Measurements from ENCODE around the gene USP13. TPM values are rescaled to one million over a fixed set of nuclear protein-coding genes. Genes with fewer than 3 reads are reported as not detected.

Gene USP13
- total and polyA plus RNA-seq, 5 donors from 2014 or later = 3.2 to 6.5 (median 3.7) TPM

- Mint-ChIP-seq H3K27ac (peak overlapping the region in 1 of 3 donors; percentile 88), H3K36me3 (peaks cover 5% of the 10 kb centered on the region), H3K9me3 (no peaks in the 10 kb centered on the region), H3K4me1 (peaks cover 34 to 50% (median 39%) of the 10 kb centered on the region in 4 donors), H3K4me3 (no peak overlapping the region), H3K27me3 (no peaks in the 10 kb centered on the region)
- no peak overlapping the region for H3K4me3 ChIP-seq (ENCODE audit: low read depth, low read length)
- H3K4me1 ChIP-seq (ENCODE audit: control insufficient read depth, insufficient read depth, low read length, poor library complexity, severe bottlenecking) = peaks cover 28% of the 10 kb centered on the region
- ATAC-seq (ENCODE audit: low read depth in 2 of 2) = no peak
- H3K27me3 ChIP-seq (ENCODE audit: control insufficient read depth, insufficient read depth, low read length) = no peaks in the 10 kb centered on the region
- no peak for DNase-seq
- no peaks in the 10 kb centered on the region for H3K9me3 ChIP-seq (ENCODE audit: control insufficient read depth in 2 of 2, low read length in 2 of 2)
- H3K27ac ChIP-seq (ENCODE audit: insufficient read depth, low read length, poor library complexity, severe bottlenecking) = peak overlapping the region; percentile 77
- H3K36me3 ChIP-seq (ENCODE audit: control insufficient read depth, insufficient read depth, low read length) = peaks cover 2% of the 10 kb centered on the region
Measured at GRCh38 chr3:179610066-179610465, 42.8 kb upstream of the USP13 start.

GRCh38 chr3:179613807-179614206 lies 39.0 kb upstream of the USP13 start:
- Histone ChIP-seq H3K27ac (ENCODE audit: insufficient read depth, low read length, poor library complexity, severe bottlenecking) (no peak overlapping the region), H3K4me1 (ENCODE audit: control insufficient read depth, insufficient read depth, low read length, poor library complexity, severe bottlenecking) (peaks cover 13% of the 10 kb centered on the region), H3K9me3 (ENCODE audit: control insufficient read depth in 2 of 2, low read length in 2 of 2) (no peaks in the 10 kb centered on the region), H3K36me3 (ENCODE audit: control insufficient read depth, insufficient read depth, low read length) (peaks cover 13% of the 10 kb centered on the region), H3K4me3 (ENCODE audit: low read depth, low read length) (no peak overlapping the region), H3K27me3 (ENCODE audit: control insufficient read depth, insufficient read depth, low read length) (no peaks in the 10 kb centered on the region)
- Mint-ChIP-seq H3K9me3 (no peaks in the 10 kb centered on the region), H3K36me3 (peaks cover 15% of the 10 kb centered on the region), H3K27ac (no peak overlapping the region), H3K27me3 (no peaks in the 10 kb centered on the region), H3K4me1 (peaks cover 15 to 25% (median 20%) of the 10 kb centered on the region in 4 donors), H3K4me3 (no peak overlapping the region)
- DNase-seq (no peak), ATAC-seq (ENCODE audit: low read depth in 2 of 2) (no peak)

GRCh38 chr3:179615458-179616173 lies 37.2 kb upstream of the USP13 start:
- DNase-seq = no peak
- no peak for ATAC-seq (ENCODE audit: low read depth in 2 of 2)
- Histone ChIP-seq H3K27ac (ENCODE audit: insufficient read depth, low read length, poor library complexity, severe bottlenecking) (no peak overlapping the region), H3K9me3 (ENCODE audit: control insufficient read depth in 2 of 2, low read length in 2 of 2) (no peaks in the 10 kb centered on the region), H3K36me3 (ENCODE audit: control insufficient read depth, insufficient read depth, low read length) (peaks cover 18% of the 10 kb centered on the region), H3K4me1 (ENCODE audit: control insufficient read depth, insufficient read depth, low read length, poor library complexity, severe bottlenecking) (no peaks in the 10 kb centered on the region), H3K4me3 (ENCODE audit: low read depth, low read length) (no peak overlapping the region), H3K27me3 (ENCODE audit: control insufficient read depth, insufficient read depth, low read length) (no peaks in the 10 kb centered on the region)
- H3K36me3 Mint-ChIP-seq = peaks cover 24% of the 10 kb centered on the region
- H3K4me1 Mint-ChIP-seq = peaks cover 9 to 13% (median 10%) of the 10 kb centered on the region in 4 donors
- H3K27me3 Mint-ChIP-seq = no peaks in the 10 kb centered on the region
- no peaks in the 10 kb centered on the region for H3K9me3 Mint-ChIP-seq
- no peak overlapping the region for H3K27ac Mint-ChIP-seq
- no peak overlapping the region for H3K4me3 Mint-ChIP-seq

GRCh38 chr3:179622023-179622422 lies 30.8 kb upstream of the USP13 start:
- DNase-seq (no peak), ATAC-seq (ENCODE audit: low read depth in 2 of 2) (no peak)
- peaks cover 39% of the 10 kb centered on the region for H3K36me3 Mint-ChIP-seq
- Histone ChIP-seq H3K36me3 (ENCODE audit: control insufficient read depth, insufficient read depth, low read length) (peaks cover 66% of the 10 kb centered on the region), H3K27me3 (ENCODE audit: control insufficient read depth, insufficient read depth, low read length) (no peaks in the 10 kb centered on the region), H3K4me1 (ENCODE audit: control insufficient read depth, insufficient read depth, low read length, poor library complexity, severe bottlenecking) (no peaks in the 10 kb centered on the region), H3K27ac (ENCODE audit: insufficient read depth, low read length, poor library complexity, severe bottlenecking) (no peak overlapping the region), H3K4me3 (ENCODE audit: low read depth, low read length) (no peak overlapping the region), H3K9me3 (ENCODE audit: control insufficient read depth in 2 of 2, low read length in 2 of 2) (no peaks in the 10 kb centered on the region)
- no peak overlapping the region for H3K27ac Mint-ChIP-seq
- no peaks in the 10 kb centered on the region for H3K9me3 Mint-ChIP-seq
- H3K4me1 Mint-ChIP-seq = peaks cover 0 to 7% (median 0%) of the 10 kb centered on the region in 4 donors
- H3K27me3 Mint-ChIP-seq = no peaks in the 10 kb centered on the region
- no peak overlapping the region for H3K4me3 Mint-ChIP-seq

GRCh38 chr3:179624451-179624850 lies 28.4 kb upstream of the USP13 start:
- ATAC-seq (ENCODE audit: low read depth in 2 of 2) (no peak), DNase-seq (no peak)
- Histone ChIP-seq H3K36me3 (ENCODE audit: control insufficient read depth, insufficient read depth, low read length) (peaks cover 51% of the 10 kb centered on the region), H3K9me3 (ENCODE audit: control insufficient read depth in 2 of 2, low read length in 2 of 2) (no peaks in the 10 kb centered on the region), H3K4me3 (ENCODE audit: low read depth, low read length) (no peak overlapping the region), H3K27ac (ENCODE audit: insufficient read depth, low read length, poor library complexity, severe bottlenecking) (no peak overlapping the region), H3K27me3 (ENCODE audit: control insufficient read depth, insufficient read depth, low read length) (no peaks in the 10 kb centered on the region), H3K4me1 (ENCODE audit: control insufficient read depth, insufficient read depth, low read length, poor library complexity, severe bottlenecking) (no peaks in the 10 kb centered on the region)
- H3K27me3 Mint-ChIP-seq = no peaks in the 10 kb centered on the region
- H3K9me3 Mint-ChIP-seq = no peaks in the 10 kb centered on the region
- peaks cover 37% of the 10 kb centered on the region for H3K36me3 Mint-ChIP-seq
- H3K27ac Mint-ChIP-seq = no peak overlapping the region
- no peak overlapping the region for H3K4me3 Mint-ChIP-seq
- H3K4me1 Mint-ChIP-seq = peaks cover 0 to 7% (median 0%) of the 10 kb centered on the region in 4 donors

- H3K4me3 Mint-ChIP-seq = no peak overlapping the region
- H3K27ac ChIP-seq (ENCODE audit: insufficient read depth, low read length, poor library complexity, severe bottlenecking) = no peak overlapping the region
Measured at GRCh38 chr3:179630753-179631451, 21.9 kb upstream of the USP13 start.

GRCh38 chr3:179640469-179640868 lies 12.4 kb upstream of the USP13 start:
- Mint-ChIP-seq H3K27ac (no peak overlapping the region), H3K4me1 (no peaks in the 10 kb centered on the region), H3K36me3 (peaks cover 3% of the 10 kb centered on the region), H3K27me3 (no peaks in the 10 kb centered on the region), H3K9me3 (no peaks in the 10 kb centered on the region), H3K4me3 (no peak overlapping the region)
- H3K36me3 ChIP-seq (ENCODE audit: control insufficient read depth, insufficient read depth, low read length) = no peaks in the 10 kb centered on the region
- H3K9me3 ChIP-seq (ENCODE audit: control insufficient read depth in 2 of 2, low read length in 2 of 2) = no peaks in the 10 kb centered on the region
- H3K27me3 ChIP-seq (ENCODE audit: control insufficient read depth, insufficient read depth, low read length) = no peaks in the 10 kb centered on the region
- DNase-seq = no peak
- H3K4me1 ChIP-seq (ENCODE audit: control insufficient read depth, insufficient read depth, low read length, poor library complexity, severe bottlenecking) = no peaks in the 10 kb centered on the region
- no peak for ATAC-seq (ENCODE audit: low read depth in 2 of 2)
- no peak overlapping the region for H3K4me3 ChIP-seq (ENCODE audit: low read depth, low read length)
- H3K27ac ChIP-seq (ENCODE audit: insufficient read depth, low read length, poor library complexity, severe bottlenecking) = no peak overlapping the region

More at GRCh38 chr3:179630753-179631451, 21.9 kb upstream of the USP13 start:
- DNase-seq (no peak), ATAC-seq (ENCODE audit: low read depth in 2 of 2) (no peak)
- no peak overlapping the region for H3K27ac Mint-ChIP-seq
- Histone ChIP-seq H3K27me3 (ENCODE audit: control insufficient read depth, insufficient read depth, low read length) (no peaks in the 10 kb centered on the region), H3K36me3 (ENCODE audit: control insufficient read depth, insufficient read depth, low read length) (peaks cover 2% of the 10 kb centered on the region), H3K4me3 (ENCODE audit: low read depth, low read length) (no peak overlapping the region), H3K4me1 (ENCODE audit: control insufficient read depth, insufficient read depth, low read length, poor library complexity, severe bottlenecking) (no peaks in the 10 kb centered on the region), H3K9me3 (ENCODE audit: control insufficient read depth in 2 of 2, low read length in 2 of 2) (no peaks in the 10 kb centered on the region)
- no peaks in the 10 kb centered on the region for H3K9me3 Mint-ChIP-seq
- H3K4me1 Mint-ChIP-seq = no peaks in the 10 kb centered on the region
- no peaks in the 10 kb centered on the region for H3K27me3 Mint-ChIP-seq
- H3K36me3 Mint-ChIP-seq = peaks cover 10% of the 10 kb centered on the region
